Spleen (tissue), 7 donors: ENCODE results near the gene TMEM255A.

Experiments
- CTCF ChIP-seq, 11 experiments: fragments of 200-600 bp in 7 of 11; fragments of 450-650 bp in 4 of 11; sonication (generic) in 4 of 11; IDR thresholded peaks in 8 of 11; conservative IDR thresholded peaks in 3 of 11; 1 replicate in 7 of 11; 2 replicates in 4 of 11; pipeline versions ENCODE4 v1.4.0 to v1.8.0; 2016 to 2021; ENCODE audit warnings: antibody characterized with exemption in 11 of 11, inconsistent platforms in 4 of 11, mild to moderate bottlenecking in 1 of 11
- POLR2A ChIP-seq, 3 donors: fragments of 450-650 bp; IDR thresholded peaks; one replicate each; pipeline ENCODE4 v1.5.1; 2017; ENCODE audit warnings: antibody characterized with exemption in 3 of 3, mild to moderate bottlenecking in 1 of 3
- POLR2AphosphoS5 ChIP-seq, 3 donors: sonication (generic); formaldehyde crosslinking; IDR thresholded peaks; one replicate each; pipeline ENCODE4 v1.5.1; 2017; ENCODE audit warnings: antibody characterized with exemption in 3 of 3
- donor health status: DM: no; HTN: no; CAD: no; lungs with moderate emphysema.
- donor health status: DM: no; HTN: no; CAD: no.
- donor health status: DM: no; HTN: no; CAD: no.

GRCh38 chrX:120318411-120318810 is 7.2 kb upstream of the TMEM255A start:
- TF ChIP-seq CTCF (IDR thresholded peaks at IDR 0.05 in 8 of 11, conservative IDR thresholded peaks at IDR 0.05 in 3 of 11) = no peak
- no peak for TF ChIP-seq POLR2A (IDR thresholded peaks at IDR 0.05)
- no peak for TF ChIP-seq POLR2AphosphoS5 (IDR thresholded peaks at IDR 0.05)
